GM12864 (cell line): ENCODE data around the gene GNAT3.

ENCODE experiments used
- DNase-seq: peaks from one replicate; pipeline ENCODE4 v3.0.0-alpha.2; 2011; ENCODE audit warnings: low read depth
- H3K4me3 ChIP-seq: 2 replicates; pipeline ENCODE4 v1.5.1; 2011; ENCODE audit warnings: mild to moderate bottlenecking, low read depth, low read length, control low read depth
- TF ChIP-seq, protein P1 (sequence below): IDR thresholded peaks from 2 replicates; pipeline ENCODE4 v1.5.1; 2011; ENCODE audit warnings: low read depth, mild to moderate bottlenecking, moderate library complexity, low read length, control low read depth, inconsistent platforms; ENCODE audit errors: missing control alignments

The GNAT3 gene

DNA sequence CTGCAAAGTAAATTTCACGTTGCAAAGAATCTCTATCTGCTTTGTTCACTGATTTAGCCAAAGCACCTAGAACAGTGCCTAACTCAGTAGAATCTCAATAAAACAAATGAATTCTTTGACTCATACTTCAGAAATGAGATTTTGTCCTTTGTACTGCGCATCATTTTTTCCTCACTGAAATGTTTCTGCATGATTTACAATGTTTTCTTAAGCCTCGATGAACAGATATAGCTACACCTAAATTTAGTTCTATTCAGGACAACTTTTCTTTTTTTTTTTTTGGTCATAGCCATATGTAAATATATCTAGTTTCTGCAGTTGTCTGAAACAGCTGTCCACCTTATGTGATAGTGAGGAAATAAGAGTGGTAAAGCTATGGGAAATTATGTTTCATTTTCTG is 15.3 kb downstream of the GNAT3 start:
- TF ChIP-seq, protein P1, sequence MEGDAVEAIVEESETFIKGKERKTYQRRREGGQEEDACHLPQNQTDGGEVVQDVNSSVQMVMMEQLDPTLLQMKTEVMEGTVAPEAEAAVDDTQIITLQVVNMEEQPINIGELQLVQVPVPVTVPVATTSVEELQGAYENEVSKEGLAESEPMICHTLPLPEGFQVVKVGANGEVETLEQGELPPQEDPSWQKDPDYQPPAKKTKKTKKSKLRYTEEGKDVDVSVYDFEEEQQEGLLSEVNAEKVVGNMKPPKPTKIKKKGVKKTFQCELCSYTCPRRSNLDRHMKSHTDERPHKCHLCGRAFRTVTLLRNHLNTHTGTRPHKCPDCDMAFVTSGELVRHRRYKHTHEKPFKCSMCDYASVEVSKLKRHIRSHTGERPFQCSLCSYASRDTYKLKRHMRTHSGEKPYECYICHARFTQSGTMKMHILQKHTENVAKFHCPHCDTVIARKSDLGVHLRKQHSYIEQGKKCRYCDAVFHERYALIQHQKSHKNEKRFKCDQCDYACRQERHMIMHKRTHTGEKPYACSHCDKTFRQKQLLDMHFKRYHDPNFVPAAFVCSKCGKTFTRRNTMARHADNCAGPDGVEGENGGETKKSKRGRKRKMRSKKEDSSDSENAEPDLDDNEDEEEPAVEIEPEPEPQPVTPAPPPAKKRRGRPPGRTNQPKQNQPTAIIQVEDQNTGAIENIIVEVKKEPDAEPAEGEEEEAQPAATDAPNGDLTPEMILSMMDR: no peak
- no peak for DNase-seq
- no peak overlapping the region for H3K4me3 ChIP-seq

DNA sequence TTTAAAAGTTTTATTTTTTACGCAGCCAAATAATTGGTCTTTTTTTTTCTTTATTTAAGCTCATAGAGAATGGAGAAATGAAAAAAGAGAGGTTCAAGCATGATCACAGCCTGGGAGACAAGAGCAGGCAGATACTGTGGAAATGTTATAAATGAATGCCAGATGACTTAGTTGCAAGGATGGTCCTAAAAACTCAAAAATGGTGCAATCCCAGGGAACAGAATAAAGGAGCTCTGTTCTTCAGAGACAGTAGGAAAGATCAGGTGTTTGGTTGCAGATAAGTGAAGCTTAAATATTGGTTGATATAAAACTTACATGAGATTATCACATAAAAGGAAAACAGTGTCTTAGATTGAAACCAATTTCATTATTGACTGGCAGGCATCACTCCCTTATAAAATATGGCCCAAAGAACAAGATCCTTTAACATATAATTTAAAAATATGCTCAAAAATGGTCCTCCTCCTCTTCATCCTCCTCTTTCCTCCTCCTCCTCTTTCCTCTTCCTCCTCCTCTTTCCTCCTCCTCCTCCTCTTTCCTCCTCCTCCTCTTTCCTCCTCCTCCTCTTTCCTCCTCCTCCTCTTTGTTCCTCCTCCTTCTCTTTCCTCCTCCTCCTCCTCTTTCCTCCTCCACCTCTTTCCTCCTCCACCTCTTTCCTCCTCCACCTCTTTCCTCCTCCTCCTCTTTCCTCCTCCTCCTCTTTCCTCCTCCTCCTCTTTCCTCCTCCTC is 18.6 kb downstream of the GNAT3 start:
- DNase-seq: no peak
- TF ChIP-seq, protein P1: no peak

DNA sequence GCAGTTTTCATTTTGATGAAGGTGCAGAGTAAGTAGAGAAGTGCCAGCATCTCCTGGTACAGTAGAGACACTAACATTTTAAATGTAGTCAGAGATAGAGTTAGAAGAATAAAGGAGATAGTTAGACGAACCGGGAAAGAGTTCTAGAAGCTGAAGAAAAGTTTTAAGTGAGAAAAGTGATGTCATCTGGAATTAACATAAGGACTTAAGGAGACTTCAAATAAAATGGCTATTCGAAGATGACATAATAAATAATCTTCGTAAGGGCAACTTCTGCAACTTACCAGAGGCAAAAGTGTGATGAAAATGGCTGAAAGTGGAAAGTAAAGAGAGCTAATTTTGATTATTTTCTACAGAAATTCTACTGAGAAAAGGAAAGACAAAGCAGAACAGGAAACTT is 20.4 kb downstream of the GNAT3 start:
- TF ChIP-seq, protein P1: no peak
- DNase-seq: no peak
- no peak overlapping the region for H3K4me3 ChIP-seq

More for the DNA sequence above, 18.6 kb downstream of the GNAT3 start:
- no peak overlapping the region for H3K4me3 ChIP-seq

DNA sequence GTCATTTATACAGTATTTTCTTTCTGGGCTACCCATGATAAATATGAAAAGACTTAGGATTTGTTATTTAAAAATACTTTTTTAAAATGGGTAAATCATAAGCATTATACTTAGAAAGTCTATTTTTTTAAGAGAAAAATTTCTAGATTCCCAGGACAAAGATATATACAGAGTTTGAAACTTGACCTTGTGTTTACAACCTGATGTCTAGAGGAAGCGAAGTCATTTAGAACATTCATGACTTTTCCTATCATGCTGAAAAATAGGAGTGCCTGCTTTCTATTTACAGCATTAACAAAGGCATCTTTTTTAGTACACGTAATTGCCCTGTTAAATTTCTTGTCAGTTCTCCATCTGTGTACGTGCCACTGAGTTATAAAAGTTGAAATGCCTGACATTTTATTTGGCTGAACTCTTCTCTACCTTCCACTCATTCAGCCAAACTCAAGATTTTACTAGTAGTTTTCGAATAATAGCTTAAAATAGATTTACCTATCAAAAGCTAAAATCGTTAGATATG is 23.0 kb downstream of the GNAT3 start:
- no peak overlapping the region for H3K4me3 ChIP-seq
- TF ChIP-seq, protein P1: no peak
- no peak for DNase-seq

DNA sequence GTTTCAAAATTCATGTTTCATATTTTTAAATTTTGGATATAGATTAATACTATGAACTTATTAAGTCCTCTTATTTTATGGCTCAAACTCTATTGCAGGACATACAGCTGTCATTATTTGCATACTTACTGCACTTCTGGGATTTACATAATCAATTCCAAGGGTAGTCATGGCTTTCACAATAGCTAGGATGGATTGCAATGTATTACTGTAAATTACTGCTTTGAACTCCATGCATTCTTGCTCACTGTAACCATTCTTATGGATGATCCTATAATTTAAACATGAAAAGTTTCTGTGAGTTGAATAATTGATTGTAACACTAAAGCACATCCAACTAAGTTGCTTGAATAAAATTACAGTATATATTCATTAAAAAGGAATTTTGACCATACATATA is 23.5 kb downstream of the GNAT3 start:
- DNase-seq: no peak
- H3K4me3 ChIP-seq: no peak overlapping the region
- TF ChIP-seq, protein P1: no peak

DNA sequence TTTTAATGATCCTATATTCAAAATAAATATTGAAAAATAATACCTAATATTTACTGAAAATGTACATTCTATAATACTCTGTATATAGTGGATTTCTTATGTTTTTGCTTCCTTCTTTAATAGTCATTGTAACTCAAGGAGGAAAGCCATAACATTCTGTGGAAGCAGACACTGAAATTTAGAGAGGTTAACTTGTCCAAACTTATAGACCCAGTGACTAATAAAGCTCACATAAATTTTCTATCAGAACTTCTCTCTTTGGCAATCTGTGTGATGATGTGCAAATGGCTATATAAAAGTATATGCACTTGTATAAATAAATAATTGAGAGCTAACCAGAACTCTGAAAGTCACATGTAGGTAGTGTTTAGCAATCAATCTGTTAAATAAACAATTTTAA is 26.1 kb downstream of the GNAT3 start:
- no peak overlapping the region for H3K4me3 ChIP-seq
- TF ChIP-seq, protein P1: no peak
- DNase-seq: no peak

DNA sequence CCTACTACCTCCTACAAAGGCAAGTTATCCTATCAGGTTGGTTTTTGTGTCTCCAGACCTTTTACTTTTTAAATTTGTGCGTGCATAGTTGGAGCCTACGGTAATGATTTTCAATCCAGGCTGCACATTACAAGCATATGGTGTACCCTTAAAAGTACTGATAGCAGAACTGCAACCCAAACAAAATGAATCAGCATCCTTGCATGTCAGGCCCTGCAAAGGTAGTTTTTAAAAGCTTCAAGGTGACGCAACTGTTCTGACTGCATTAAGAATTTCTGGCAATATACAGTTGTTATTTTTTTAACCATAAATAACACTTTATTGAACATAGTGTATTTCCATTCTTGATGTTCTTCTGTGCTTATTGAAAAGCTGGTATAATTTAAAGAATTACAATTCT is 28.9 kb downstream of the GNAT3 start:
- no peak for DNase-seq
- H3K4me3 ChIP-seq: no peak overlapping the region
- TF ChIP-seq, protein P1: no peak
